Choroid plexus epithelial cell (primary cell): ENCODE measurements around the gene DDX43.

Experiments
- DNase-seq: peaks from one replicate; pipeline ENCODE4 v3.0.0-alpha.2; 2010; ENCODE audit warnings: low read depth
- H3K4me3 ChIP-seq: 2 replicates; pipeline ENCODE4 v1.5.1; 2011; ENCODE audit warnings: low read depth, mild to moderate bottlenecking, control low read depth, low read length, moderate library complexity
- CTCF ChIP-seq: conservative IDR thresholded peaks from 2 replicates; pipeline ENCODE4 v1.5.1; 2011; ENCODE audit warnings: low read depth, mild to moderate bottlenecking, control low read depth, inconsistent platforms, low read length, moderate library complexity

Gene DDX43

GRCh38 chr6:73363537-73363875, 31.1 kb upstream of the DDX43 start:
- no peak for TF ChIP-seq CTCF
- no peak overlapping the region for H3K4me3 ChIP-seq
- DNase-seq, result no peak

GRCh38 chr6:73364121-73364520, 30.5 kb upstream of the DDX43 start:
- no peak overlapping the region for H3K4me3 ChIP-seq
- TF ChIP-seq CTCF, result no peak
- DNase-seq, result no peak

GRCh38 chr6:73364549-73364948, 30.1 kb upstream of the DDX43 start:
- TF ChIP-seq CTCF, result no peak
- no peak overlapping the region for H3K4me3 ChIP-seq
- DNase-seq, result no peak

GRCh38 chr6:73367761-73368355, 26.8 kb upstream of the DDX43 start:
- DNase-seq, result no peak
- no peak overlapping the region for H3K4me3 ChIP-seq
- TF ChIP-seq CTCF, result no peak

GRCh38 chr6:73368675-73369074, 26.0 kb upstream of the DDX43 start:
- DNase-seq, result no peak
- H3K4me3 ChIP-seq, result no peak overlapping the region
- TF ChIP-seq CTCF, result no peak

GRCh38 chr6:73369157-73369556, 25.5 kb upstream of the DDX43 start:
- no peak for DNase-seq
- no peak for TF ChIP-seq CTCF

GRCh38 chr6:73369563-73369962, 25.1 kb upstream of the DDX43 start, which contains the start of gene OOEP:
Gene OOEP, minus strand, starts transcription at chr6:73369897. Its CDS starts 105 bp downstream, at chr6:73369792.
- DNase-seq, result no peak
- TF ChIP-seq CTCF, result no peak
- no peak within 1 kb of the TSS for H3K4me3 ChIP-seq

More at GRCh38 chr6:73369157-73369556, 25.5 kb upstream of the DDX43 start:
- no peak overlapping the region for H3K4me3 ChIP-seq
